Stimulated activated naive CD8-positive, alpha-beta T cell treated with anti-CD3 and anti-CD28 coated beads, Interleukin-15, amount 100 ng/mL, for 72 hours (primary cell): ENCODE data around the gene STX1A.
A peak's percentile ranks its signal among the peaks of the same experiment; 100 is the strongest.
"Not testable (repeated sequence)": the region's sequence is repeated elsewhere in the genome, so short reads cannot be mapped to it uniquely, and the experiment has no call there.

Source experiments
- ATAC-seq: fragments of 150-1000 bp; cut with Tn5 transposase; 2 replicates; pipeline ENCODE4 v1.10.0; 2021; ENCODE audit warnings: mild to moderate bottlenecking, moderate library complexity
- DNase-seq, 2 donors: peaks; one replicate each; pipeline ENCODE4 v3.0.0; 2021 to 2022
- H3K27ac Mint-ChIP-seq, 2 donors: one replicate each; pipeline ENCODE4 v1.8.0; 2022; ENCODE audit warnings: mild to moderate bottlenecking in 2 of 2, mixed read lengths in 2 of 2, moderate library complexity in 2 of 2
- H3K27me3 Mint-ChIP-seq: one replicate; pipeline ENCODE4 v1.8.0; 2022; ENCODE audit warnings: mixed read lengths
- H3K4me1 Mint-ChIP-seq: one replicate; pipeline ENCODE4 v1.8.0; 2022; ENCODE audit warnings: mild to moderate bottlenecking, mixed read lengths
- H3K4me3 Mint-ChIP-seq, 2 donors: one replicate each; pipeline ENCODE4 v1.8.0; 2022; ENCODE audit warnings: mild to moderate bottlenecking in 2 of 2, mixed read lengths in 2 of 2, moderate library complexity in 1 of 2
- H3K9me3 Mint-ChIP-seq, 2 donors: one replicate each; pipeline ENCODE4 v1.8.0; 2022; ENCODE audit warnings: mixed read lengths in 2 of 2

STX1A gene

DNA sequence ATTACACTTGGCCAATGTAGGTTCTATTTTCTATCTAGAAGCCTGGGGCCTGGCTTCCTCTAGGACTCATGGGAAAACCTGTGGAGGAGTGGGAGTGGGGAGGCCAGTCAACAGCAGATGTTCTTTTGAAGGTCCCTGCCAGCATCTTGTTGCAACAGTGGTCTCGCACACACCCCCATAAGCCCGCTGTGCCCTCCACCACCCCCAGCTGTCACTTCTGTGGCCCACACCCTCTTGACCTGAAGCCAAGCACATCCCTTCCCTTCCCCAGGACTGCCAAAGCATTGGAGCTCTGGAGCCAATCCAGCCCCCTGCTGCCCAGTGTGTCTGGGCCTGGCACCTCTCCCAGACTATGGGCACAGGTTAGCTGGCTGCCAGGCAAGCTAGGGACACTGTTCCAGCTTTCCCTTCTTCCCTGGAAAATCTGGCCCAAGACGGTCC lies 1.9 kb upstream of the STX1A start:
- ATAC-seq: no peak
- no peak overlapping the region for H3K4me3 Mint-ChIP-seq
- no peaks in the 10 kb centered on the region for H3K9me3 Mint-ChIP-seq
- peaks cover 26% of the 10 kb centered on the region for H3K27me3 Mint-ChIP-seq
- no peak for DNase-seq
- H3K4me1 Mint-ChIP-seq: peaks cover 31% of the 10 kb centered on the region
- no peak overlapping the region for H3K27ac Mint-ChIP-seq

DNA sequence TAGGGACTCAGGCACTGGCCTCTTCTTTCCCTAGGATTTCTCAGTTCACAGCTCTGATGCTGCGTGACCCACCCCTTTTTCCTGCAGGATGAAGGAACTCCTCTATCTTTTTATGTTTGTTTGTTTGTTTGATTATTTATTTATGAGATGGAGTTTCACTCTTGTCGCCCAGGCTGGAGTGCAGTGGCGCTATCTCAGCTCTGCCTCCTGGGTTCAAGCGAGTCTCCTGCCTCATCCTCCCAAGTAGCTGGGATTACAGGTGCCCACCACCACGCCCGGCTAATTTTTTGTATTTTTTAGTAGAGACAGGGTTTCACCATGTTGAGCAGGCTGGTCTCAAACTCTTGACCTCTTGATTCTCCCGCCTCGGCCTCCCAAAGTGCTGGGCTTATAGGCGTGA lies 974 bp upstream of the STX1A start:
- DNase-seq, H3K9me3 Mint-ChIP-seq, ATAC-seq: not testable (repeated sequence)
- Mint-ChIP-seq H3K27ac (peak overlapping the region in 1 of 2 donors; percentile 29), H3K4me3 (peak overlapping the region; percentile 52 to 74), H3K27me3 (peaks cover 26% of the 10 kb centered on the region), H3K4me1 (peaks cover 40% of the 10 kb centered on the region)

DNA sequence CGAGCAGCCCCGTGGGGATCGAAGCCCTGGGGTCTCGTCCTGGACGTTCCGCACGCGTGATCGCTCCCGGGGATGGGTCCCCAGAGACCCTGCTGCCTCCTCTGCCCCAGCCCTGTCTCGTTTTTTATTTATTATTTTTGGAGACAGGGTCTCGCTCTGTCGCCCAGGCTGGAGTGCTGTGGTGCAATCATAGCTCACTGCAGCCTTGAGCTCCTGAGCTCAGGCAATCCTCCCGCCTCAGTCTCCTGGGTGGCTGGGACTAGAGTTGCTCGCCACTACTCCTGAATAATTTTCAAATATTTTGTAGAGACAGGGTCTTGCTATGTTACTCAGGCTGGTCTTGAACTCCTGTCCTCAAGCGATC lies 319 bp upstream of the STX1A start:
- H3K27me3 Mint-ChIP-seq: peaks cover 22% of the 10 kb centered on the region
- peaks cover 42% of the 10 kb centered on the region for H3K4me1 Mint-ChIP-seq
- DNase-seq: no peak
- peak overlapping the region; percentile 52 to 74 for H3K4me3 Mint-ChIP-seq
- ATAC-seq: no peak
- H3K9me3 Mint-ChIP-seq: no peaks in the 10 kb centered on the region
- H3K27ac Mint-ChIP-seq: peak overlapping the region in 1 of 2 donors; percentile 72

DNA sequence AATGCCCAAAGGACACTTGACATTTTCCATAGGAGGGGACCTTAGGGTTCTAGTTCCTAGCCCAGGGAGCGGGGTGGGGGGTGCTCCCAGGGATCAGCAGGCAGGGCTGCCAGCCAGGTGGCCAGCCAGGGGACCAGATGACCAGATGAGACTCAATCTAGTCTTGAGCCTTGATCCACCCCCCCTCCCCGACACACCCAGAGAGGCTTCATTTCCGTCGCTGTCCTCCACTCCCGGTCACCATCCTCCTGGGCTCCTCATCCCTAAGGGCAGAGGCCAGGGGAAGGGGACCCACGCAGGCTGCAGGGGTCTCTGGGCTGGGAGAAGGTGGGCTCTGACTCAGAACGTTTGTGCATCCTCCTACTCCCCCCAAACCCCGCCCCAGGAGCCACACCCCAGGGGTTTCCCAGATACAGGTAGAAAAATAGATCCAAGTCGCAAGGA lies 1.0 kb downstream of the STX1A start:
- peak; percentile 6 for ATAC-seq
- Mint-ChIP-seq H3K9me3 (no peaks in the 10 kb centered on the region), H3K27ac (no peak overlapping the region), H3K4me3 (peak overlapping the region; percentile 80 to 86), H3K27me3 (peaks cover 19% of the 10 kb centered on the region), H3K4me1 (peaks cover 42% of the 10 kb centered on the region)
- DNase-seq: peak; percentile 34 to 39

DNA sequence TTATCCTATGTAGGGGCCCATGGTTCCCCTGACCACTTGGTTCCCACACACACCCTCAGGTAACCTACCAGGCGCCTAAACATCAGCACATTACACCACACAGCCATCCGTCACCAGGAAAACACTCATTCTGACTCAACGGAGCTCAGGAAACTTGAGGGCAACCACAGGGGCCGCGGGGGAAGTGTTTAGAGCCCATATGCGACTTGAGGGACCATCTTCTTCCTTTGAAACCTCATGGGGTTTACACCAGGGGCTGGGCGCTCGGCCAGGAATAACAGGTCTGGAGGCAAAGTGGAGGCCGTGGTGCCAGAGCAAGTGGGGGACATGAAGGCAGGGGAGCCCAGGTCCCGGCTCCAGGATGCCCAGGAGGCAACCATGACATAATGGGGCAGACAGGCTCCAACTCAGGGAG lies 1.5 kb downstream of the STX1A start:
- H3K27me3 Mint-ChIP-seq: peaks cover 19% of the 10 kb centered on the region
- no peaks in the 10 kb centered on the region for H3K9me3 Mint-ChIP-seq
- peak overlapping the region; percentile 60 to 70 for H3K27ac Mint-ChIP-seq
- DNase-seq (peak; percentile 66 to 78), ATAC-seq (peak; percentile 86)
- H3K4me1 Mint-ChIP-seq: peaks cover 42% of the 10 kb centered on the region
- peak overlapping the region; percentile 80 to 86 for H3K4me3 Mint-ChIP-seq

DNA sequence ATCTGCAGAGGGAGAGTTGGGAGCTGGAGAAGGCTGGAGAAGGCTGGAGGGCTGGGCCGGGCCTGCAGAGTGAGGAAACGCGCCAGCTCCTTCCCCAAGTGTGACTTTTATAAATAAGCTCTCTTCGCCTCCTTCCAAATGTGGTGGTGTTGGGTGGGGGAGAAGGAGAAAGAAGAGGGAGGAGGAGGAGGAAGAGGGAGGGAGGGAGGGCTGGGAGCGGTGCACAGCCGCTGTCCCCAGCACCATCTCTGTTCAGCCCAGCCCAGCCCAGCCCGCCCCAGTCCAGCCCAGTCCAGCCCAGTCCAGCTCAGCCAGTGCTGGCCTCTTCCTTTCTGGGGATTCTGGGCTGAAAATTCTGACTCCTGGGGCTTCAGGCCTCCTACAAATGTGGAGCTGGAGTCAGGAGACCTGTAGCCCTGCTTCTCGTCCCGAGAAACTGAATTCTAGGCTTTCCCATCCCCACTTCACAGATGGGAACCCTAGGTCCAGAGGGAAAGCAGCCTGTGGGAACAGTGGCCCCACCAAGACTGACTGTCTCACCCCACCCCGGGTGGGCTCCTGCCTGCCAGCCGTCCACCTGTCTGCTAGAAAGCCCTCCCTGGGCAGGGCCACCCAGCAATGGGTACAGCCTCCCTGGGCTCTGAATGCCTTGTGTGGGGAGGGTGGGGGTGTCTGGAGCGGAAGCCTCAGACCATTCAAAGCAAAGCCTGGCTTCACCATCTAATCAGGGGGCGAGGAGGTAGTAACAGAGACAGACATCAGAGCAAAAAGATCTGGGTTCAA lies 2.3 kb downstream of the STX1A start:
- ATAC-seq (peak; percentile 24), DNase-seq (no peak)
- H3K27ac Mint-ChIP-seq: peak overlapping the region; percentile 36 to 60
- peaks cover 19% of the 10 kb centered on the region for H3K27me3 Mint-ChIP-seq
- H3K4me3 Mint-ChIP-seq: peak overlapping the region; percentile 80 to 86
- H3K9me3 Mint-ChIP-seq: no peaks in the 10 kb centered on the region
- peaks cover 49% of the 10 kb centered on the region for H3K4me1 Mint-ChIP-seq

DNA sequence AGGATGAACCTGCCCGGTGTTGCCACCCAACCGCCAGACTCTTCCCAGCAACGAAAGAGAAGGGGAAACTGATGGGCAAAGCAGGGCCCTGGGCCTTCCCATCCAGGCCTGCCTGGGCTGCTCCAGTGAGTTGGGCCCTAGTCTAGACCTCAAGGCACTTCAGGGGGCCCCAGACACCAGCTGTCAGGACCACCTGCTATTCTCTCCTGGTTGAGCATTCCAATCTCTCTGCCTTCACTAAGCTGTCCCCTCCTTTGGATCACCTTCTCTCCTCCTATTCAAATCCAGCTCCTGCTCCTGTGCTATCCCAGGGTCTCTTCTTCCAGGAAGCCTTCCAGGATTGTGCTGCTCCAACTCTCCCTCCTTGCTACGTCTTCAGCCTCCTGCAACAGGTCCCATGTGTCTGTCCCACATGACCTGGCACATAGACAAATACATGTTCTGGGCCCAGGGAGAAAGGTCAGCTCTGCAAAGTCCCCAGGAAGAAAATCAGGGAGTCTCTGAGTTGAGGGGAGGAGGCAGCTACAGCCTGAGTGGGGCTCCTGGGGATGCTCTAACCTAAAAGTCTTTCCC lies 3.1 kb downstream of the STX1A start:
- H3K27ac Mint-ChIP-seq: peak overlapping the region in 1 of 2 donors; percentile 79
- H3K4me1 Mint-ChIP-seq: peaks cover 49% of the 10 kb centered on the region
- no peak overlapping the region for H3K4me3 Mint-ChIP-seq
- H3K9me3 Mint-ChIP-seq: no peaks in the 10 kb centered on the region
- H3K27me3 Mint-ChIP-seq: peaks cover 17% of the 10 kb centered on the region
- ATAC-seq (no peak), DNase-seq (no peak)

DNA sequence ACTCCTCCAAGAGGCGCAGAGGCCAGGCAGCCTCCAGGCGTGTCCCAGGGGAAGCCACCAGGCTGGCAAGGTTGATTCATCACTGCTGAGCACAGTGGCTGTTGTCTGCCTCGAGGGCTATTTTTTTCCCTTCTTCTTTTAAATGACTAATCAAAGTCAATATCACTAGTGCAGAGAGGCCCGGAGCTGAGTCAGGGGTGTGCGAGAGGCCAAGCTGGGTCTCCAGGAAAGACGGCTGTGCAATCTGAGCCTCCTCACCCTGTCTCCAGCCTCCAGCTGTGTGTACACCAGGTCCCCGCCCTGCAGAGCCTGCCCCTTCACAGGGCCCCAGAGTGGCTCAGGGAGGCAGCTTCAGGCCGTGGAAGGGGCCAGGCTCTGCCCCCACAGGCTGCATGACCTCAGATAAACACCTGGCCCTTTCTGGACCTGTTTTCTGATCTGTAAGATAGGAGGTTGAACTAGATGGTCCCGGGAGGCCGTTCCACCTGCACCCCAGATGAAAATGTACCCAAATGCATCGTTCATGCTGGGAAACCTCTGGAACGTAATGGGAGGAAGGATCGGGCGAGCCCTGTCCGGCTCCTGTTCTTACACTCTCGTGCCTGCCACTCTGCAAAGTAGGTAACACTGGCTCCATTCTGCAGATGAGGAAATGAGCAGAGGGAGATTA lies 3.7 kb downstream of the STX1A start:
- Mint-ChIP-seq H3K9me3 (no peaks in the 10 kb centered on the region), H3K4me1 (peaks cover 49% of the 10 kb centered on the region), H3K27me3 (peaks cover 11% of the 10 kb centered on the region), H3K27ac (no peak overlapping the region), H3K4me3 (no peak overlapping the region)
- DNase-seq (peak in 1 of 2 donors; percentile 36), ATAC-seq (peak; percentile 31)

DNA sequence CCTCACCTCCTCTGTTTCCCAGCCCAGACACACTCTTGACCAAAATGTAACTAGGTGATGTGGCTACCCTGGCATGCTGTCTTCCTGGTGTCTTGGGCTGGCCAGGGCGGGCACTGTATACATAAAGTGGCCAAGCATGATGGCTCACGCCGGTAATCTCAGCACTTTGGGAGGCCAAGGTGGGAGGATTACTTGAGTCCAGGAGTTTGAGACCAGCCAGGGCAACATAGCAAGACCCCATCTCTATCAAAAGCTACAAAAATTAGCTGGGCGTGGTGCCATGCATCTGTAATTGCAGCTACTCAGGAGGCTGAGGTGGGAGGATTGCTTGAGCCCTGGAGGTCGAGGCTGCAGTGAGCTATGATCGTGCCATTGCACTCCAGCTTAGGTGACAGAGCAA lies 6.2 kb downstream of the STX1A start:
- not testable (repeated sequence) for DNase-seq, H3K27me3 Mint-ChIP-seq, ATAC-seq, H3K4me3 Mint-ChIP-seq, H3K9me3 Mint-ChIP-seq, H3K27ac Mint-ChIP-seq
- peaks cover 37% of the 10 kb centered on the region for H3K4me1 Mint-ChIP-seq

DNA sequence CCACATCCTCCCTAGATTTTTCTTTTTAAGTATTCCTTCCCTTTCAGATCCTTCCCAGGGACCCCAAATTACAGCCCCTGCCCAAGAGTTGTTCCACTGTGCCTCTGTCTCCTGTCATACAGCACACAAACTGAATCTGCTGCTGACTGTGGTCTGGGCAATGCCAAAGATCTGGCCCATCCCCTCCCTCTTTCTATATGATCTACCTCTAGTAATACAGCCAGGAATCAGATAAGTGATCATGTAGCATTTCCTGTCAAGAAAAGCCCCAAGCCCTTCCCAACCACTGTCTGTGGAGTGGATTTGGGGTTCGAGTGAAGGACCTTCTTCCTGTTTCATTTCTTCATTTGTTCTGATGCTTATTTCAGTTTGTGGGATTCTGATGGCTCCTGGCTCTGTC lies 6.7 kb downstream of the STX1A start:
- no peak for DNase-seq
- Mint-ChIP-seq H3K9me3 (no peaks in the 10 kb centered on the region), H3K27me3 (no peaks in the 10 kb centered on the region), H3K4me3 (no peak overlapping the region), H3K4me1 (peaks cover 31% of the 10 kb centered on the region), H3K27ac (no peak overlapping the region)
- ATAC-seq: no peak

DNA sequence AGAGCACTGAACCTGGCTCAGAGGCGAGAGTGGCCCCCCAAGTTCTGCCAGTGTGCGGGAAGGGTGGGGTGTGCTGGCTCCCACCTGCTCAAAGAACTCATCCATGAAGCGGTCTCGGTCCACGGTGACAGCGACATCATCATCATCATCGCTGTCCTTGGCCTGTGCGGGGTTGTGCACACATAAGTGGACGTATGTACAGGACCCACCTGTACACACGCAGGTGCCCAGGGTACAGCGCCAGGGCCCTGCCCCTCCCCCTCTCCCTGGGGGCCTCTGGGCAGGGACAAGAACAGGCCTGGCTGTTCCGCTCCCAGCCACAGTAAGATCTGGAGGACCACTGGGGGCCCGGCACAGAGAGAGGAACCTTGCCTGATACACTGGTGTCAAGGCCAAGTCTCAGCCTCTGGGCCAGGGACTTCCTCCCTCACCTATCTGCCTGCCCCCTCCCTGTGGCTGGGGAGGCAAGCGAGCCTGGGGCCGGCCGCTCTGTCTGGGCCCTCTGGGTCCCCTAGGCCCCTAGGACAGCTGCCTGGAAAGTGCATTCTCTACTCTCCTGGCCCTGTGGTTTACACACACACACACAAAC lies 10.4 kb downstream of the STX1A start:
- H3K9me3 Mint-ChIP-seq: no peaks in the 10 kb centered on the region
- H3K27ac Mint-ChIP-seq: no peak overlapping the region
- peaks cover 25% of the 10 kb centered on the region for H3K4me1 Mint-ChIP-seq
- no peak overlapping the region for H3K4me3 Mint-ChIP-seq
- DNase-seq (no peak), ATAC-seq (peak; percentile 3)
- H3K27me3 Mint-ChIP-seq: no peaks in the 10 kb centered on the region

DNA sequence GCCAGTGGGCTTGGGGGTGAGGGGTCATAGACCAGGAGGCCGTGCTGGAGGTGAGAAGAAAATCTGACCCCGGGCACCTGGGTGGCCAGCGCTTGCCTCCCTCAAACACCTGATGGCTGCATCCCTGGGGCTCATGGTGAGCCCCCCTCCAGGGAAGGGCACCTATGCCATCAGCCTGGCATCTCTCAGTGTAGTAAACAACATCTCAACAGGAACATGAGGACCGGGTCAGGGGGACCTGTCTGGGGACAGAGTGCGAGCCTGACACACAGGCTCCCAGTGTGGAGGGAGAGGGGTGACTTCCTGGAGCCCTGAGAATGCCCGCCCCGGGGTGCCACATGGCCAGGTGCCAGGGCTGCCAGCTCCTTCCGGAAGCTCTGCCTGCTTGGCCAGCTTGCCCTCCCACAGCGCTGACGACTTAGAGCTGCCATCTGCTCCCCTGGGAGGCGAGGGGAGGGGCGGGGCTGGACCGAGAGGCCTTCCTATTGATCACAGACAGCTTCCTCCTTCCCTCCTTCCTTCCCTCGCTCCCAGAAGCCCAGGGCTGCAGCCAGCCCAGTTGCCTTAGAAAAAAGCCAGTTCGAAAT lies 12.3 kb downstream of the STX1A start:
- H3K27me3 Mint-ChIP-seq: no peaks in the 10 kb centered on the region
- H3K4me1 Mint-ChIP-seq: peaks cover 26% of the 10 kb centered on the region
- peak in 1 of 2 donors; percentile 27 for DNase-seq
- peak overlapping the region in 1 of 2 donors; percentile 21 for H3K27ac Mint-ChIP-seq
- peak; percentile 24 for ATAC-seq
- no peak overlapping the region for H3K4me3 Mint-ChIP-seq
- H3K9me3 Mint-ChIP-seq: no peaks in the 10 kb centered on the region

DNA sequence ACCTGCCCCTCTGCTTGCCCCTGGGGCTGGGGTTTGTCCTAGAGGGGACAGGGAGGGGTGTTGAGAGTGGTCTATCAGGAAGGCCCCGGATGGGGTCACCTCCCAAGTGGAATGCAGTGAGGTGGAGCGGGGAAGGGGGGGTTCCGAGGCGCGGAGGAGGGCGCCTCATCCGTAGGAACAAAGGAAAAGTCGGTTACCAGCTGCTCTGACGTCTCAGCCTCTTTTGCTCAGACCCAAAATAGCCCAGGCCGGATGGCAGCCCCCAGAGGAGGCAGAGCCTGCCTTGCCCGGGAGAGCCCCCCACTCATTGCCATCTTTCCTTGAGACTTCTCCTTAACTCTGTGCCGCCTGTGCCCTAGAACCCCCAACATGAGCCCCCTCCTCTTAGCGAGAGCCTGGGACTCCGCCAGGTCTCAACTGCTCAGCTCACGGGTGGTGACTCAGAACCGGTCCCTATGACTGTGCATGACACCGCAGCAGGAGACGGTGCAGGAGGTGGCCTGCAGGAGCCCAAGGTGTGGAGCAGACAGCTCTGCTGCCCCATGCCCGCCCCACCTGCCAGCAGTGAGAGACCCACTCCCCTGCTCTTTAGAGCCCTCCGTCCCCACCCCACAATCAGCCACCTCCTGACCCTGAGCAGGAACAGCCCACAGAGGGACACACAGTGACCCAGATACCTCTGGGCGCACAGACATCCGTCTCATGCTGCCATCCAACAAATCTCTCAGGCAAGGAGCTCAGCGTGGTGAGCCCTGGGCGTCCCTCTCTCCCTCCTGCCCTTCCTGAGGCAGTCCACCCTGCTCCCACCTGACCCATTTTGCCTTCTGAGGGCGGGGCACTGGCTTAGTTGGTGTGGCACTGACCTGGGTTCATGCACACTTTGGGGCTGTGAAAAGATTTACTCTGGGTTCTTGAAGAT lies 13.1 kb downstream of the STX1A start:
- peaks cover 32% of the 10 kb centered on the region for H3K4me1 Mint-ChIP-seq
- no peaks in the 10 kb centered on the region for H3K9me3 Mint-ChIP-seq
- DNase-seq (no peak), ATAC-seq (peak; percentile 67)
- no peak overlapping the region for H3K4me3 Mint-ChIP-seq
- H3K27me3 Mint-ChIP-seq: no peaks in the 10 kb centered on the region
- no peak overlapping the region for H3K27ac Mint-ChIP-seq

DNA sequence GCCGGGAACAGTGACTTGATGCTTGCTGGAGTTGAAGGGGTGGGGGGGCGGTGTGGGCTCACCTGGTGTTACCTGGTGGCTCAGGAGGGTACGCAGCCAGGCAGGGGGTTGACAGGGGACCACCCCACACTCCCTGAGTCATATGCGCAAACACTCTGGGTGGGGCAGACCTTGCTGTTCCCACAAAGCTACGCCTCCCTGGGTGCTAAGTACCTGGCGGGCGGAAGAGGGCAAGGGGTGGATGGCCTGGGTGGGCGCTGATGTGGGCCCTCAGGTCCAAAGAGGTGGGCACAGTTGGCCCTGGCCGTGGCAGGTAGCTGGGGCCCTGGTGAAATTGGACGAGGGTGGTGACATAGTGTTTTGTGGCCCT lies 13.9 kb downstream of the STX1A start:
- no peak overlapping the region for H3K4me3 Mint-ChIP-seq
- H3K27me3 Mint-ChIP-seq: no peaks in the 10 kb centered on the region
- H3K4me1 Mint-ChIP-seq: peaks cover 32% of the 10 kb centered on the region

More for the DNA sequence above, 13.9 kb downstream of the STX1A start:
- ATAC-seq (no peak), DNase-seq (no peak)
- Mint-ChIP-seq H3K27ac (peak overlapping the region in 1 of 2 donors; percentile 27), H3K9me3 (no peaks in the 10 kb centered on the region)
